Measurements from ENCODE around the gene COL5A1.
"Not testable (repeated sequence)": the region's sequence is repeated elsewhere in the genome, so short reads cannot be mapped to it uniquely, and the experiment has no call there.

COL5A1 gene

DNA sequence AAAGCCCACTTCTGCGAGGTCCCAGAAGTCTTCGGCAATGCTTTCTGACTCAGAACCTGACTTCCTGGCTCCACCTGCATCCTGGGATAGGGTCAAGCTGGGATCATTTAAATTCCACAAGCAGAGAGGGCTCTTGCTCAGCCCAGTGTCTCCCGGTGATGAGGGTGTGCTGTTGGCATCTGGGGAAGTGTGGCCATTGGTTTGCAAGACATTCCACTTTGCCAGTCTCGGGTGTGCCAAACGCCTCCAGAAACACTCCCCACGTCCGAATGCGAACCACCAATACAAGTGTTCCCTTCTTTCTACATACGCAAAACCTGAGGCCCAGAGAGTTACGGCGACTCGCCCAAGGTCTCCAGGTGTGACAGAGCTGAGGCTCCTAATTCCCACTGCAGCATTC, 195.9 kb downstream of the COL5A1 start:
- DNase-seq (ENCODE audit: low spot score), result no peak

DNA sequence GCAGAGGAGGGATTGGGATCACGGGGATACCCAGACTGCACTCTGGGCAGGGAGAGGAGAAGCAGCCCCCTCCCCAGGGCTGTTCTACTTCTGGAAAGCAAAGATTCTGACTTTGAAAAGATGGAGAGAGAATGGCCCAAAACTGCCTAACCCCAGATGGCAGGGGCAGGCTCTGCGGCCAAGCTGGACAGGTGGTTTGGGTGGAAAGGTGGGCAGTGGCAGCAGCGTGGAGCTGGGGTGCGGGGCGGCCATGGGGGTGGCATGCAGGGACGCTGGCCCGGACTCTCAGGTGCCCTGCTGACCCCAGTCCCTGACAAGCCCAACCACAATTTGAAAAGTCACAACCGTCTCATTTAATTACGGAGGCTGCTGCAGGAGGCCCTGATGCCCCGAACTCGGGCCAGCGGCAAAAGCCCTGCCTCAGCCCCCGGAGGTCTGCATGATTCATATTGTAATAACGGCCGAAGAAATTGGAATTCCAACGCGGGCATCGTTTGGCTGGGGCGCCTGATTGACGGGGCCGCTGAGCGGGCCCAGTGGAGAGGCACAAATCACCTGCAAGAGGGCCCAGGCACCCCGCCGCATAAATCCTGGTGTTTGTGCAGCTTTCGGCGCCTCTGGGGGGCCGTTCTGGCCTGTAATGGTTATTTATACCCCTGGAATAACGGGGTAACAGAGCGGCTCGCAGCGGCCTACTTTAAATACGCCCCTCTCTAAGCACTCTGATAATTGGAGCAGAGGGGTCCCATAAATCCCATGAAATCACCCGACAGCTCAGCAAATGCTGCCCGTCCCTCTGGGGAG, 197.2 kb downstream of the COL5A1 start:
- DNase-seq (ENCODE audit: low spot score), result no peak

GRCh38 chr9:134839455-134840125, 198.0 kb downstream of the COL5A1 start:
- no peak for DNase-seq (ENCODE audit: low spot score)

- no peak for DNase-seq (ENCODE audit: low spot score)
These were observed 198.9 kb downstream of the COL5A1 start for GRCh38 chr9:134840511-134840910.

DNA sequence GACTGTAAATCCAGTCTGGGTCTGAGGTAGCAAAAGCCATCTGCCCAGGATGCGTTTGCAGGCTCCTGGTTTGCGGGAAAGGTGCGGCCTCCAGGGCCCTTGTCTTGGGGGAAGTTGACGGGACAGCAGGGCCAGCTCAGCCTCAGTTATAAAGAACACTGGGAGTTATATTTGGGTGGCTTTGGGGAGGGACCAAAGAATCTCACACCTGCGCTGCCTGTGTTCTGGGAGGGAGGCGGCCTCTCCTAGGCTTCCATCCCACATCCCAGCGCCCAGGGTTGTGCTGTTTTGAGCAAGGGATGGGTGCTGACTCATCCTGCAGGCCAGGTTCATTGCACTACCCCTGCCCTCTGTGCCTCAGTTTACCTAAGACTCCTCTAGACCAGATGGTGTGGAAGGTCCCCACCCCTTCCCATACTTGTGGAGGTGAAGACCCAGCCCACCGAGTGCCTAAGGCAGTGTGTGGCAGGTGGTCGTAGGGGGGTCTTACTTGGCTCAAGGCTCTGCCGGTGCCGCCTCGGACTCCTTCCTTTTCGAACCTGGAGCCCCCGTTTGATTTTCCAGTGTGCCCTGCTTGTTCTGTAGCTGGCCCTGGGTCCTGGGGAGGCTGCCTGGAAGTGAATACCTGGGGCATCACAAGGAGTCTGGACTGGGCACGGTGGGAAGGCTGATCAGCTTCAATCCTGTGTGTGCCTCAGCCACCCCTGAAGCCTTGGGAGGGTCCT, 199.7 kb downstream of the COL5A1 start:
- no peak for DNase-seq (ENCODE audit: low spot score)

DNA sequence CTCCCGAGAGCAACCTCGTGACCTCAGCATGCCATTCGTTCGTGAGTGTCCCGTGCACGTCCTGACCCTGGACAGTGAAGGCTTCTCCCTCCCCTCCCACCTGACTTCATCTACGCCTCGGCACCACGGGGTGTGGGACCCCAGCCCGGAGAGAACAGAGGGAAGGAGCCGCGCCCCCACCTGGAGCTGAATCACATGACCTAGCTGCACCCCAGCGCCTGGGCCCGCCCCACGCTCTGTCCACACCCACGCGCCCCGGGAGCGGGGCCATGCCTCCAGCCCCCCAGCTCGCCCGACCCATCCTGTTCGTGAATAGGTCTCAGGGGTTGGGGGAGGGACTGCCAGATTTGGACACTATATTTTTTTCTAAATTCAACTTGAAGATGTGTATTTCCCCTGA, 200.7 kb downstream of the COL5A1 start:
- no peak for DNase-seq (ENCODE audit: low spot score)

DNA sequence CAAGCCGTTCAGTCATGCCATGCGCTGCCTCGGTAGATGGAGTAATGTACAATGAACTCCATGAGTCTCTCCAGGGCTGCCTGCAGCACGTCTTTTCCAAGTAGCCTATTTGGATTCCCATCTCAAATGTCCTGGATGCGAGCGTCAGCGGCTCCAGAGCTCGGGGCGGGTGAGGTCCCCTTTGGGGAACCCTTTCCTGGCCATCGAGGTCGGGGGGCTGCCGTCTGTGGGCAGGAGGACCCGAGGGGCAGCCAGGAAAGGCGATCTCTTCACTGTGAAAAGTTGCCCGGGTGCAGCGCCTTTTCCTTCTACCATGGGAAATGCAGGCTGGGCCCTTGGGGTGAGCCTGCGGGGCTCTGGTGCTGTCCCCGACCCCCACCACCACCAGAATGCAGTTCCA, 202.1 kb downstream of the COL5A1 start:
- DNase-seq (ENCODE audit: low spot score), result no peak

DNA sequence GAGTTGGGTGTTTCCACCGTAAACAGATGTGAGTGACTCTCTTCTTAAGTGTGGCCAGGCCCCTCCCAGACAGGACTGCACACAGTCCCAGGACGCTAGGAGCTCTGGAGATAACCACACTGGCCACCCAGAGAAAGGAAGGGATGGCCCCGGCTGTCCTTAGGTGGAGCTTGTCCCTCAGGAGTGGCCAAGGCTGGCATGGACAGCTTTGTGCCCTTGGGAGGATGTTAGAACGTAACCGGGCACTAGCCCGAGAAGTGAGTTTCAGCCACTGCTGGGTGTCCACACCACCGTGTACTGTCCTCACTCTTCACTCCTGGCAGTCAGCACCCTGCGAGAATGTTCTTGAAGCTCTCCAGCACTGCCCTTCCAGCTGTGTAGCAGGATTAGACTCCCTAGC, 203.2 kb downstream of the COL5A1 start:
- no peak for DNase-seq (ENCODE audit: low spot score)

DNA sequence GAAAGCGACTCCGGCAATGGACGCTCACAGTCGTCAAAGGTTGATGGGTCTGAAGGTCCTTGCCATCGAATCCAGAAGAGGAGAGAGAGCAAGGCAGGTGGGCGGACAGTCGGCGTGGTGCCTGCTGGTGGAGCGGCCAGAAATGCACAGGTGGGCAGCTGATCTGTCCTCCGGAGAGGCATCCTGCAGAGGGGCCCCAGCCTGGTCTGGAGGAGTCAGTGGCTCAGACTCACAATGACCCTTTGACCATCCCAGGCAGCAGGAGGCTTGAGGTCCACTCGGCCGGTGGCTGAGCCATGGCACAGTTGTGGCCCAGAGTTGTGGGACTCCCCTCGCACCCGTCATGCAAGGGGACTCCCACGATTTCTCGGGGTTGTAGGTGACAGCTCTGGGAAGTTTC, 204.6 kb downstream of the COL5A1 start:
- no peak for DNase-seq (ENCODE audit: low spot score)

GRCh38 chr9:134846699-134847098, 205.1 kb downstream of the COL5A1 start:
- no peak for DNase-seq (ENCODE audit: low spot score)

DNA sequence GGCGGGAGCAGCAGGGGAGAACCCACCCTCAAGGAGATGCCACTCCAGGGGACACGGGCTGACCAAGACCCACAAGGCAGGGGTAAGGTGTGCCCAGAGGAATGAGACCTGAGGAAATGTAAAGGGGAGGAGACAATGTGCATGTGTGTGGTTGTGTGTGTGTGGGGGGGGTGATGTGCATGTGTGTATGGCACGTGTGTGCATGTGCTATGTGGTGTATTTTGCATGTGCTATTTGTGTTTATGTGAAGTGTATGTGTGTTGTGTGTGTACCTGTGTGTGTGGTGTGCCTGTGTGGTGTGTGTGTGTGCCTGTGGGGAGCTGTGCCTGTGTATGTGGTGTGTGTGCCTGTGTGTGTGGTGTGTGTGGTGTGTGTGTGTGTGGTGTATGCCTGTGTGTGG, 205.5 kb downstream of the COL5A1 start:
- no peak for DNase-seq (ENCODE audit: low spot score)

- DNase-seq (ENCODE audit: low spot score), result no peak
These were observed 206.3 kb downstream of the COL5A1 start for GRCh38 chr9:134847752-134848432.

DNA sequence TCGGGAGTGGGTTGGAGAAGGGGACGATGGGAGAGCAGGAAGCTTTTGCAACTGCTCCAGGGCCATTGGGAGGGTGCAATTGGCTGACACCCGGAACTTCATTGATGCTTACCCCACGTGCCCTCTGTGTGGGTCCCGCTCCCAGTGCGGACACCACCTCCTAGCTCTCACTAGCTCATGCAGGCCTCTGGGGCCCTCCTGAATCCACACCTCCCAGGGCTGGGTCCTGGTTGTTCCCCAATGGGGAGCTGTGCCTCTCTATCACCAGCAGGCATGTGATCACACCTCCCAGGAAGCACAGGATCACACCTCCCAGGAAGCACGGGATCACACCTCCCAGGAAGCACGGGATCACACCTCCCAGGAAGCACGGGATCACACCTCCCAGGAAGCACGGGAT, 206.9 kb downstream of the COL5A1 start:
- DNase-seq (ENCODE audit: low spot score), result no peak

GRCh38 chr9:134850611-134851010, 209.0 kb downstream of the COL5A1 start:
- DNase-seq (ENCODE audit: low spot score), result no peak

DNA sequence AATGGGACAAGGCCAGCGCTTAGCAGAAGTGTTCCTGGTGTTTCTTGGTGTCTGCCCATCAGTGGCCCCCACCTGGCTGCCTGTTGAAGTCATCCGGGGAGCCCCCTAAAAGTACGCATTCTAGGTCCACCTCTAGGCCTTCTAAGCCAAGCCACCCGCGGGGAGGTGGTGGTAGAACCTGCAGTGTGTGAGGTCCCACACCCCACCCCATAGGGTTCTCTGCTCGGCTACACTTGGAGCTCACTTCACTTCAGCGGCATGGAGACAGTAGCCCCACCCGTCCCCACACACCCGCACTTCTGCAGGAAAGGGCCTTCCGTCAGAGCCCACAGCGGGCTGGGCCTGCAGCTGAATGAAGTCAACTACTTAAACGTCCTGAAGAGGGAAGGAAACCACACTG, 209.4 kb downstream of the COL5A1 start:
- no peak for DNase-seq (ENCODE audit: low spot score)

GRCh38 chr9:134852906-134853654, 211.5 kb downstream of the COL5A1 start:
- no peak for DNase-seq (ENCODE audit: low spot score)

GRCh38 chr9:134853893-134854292, 212.3 kb downstream of the COL5A1 start:
- no peak for DNase-seq (ENCODE audit: low spot score)

DNA sequence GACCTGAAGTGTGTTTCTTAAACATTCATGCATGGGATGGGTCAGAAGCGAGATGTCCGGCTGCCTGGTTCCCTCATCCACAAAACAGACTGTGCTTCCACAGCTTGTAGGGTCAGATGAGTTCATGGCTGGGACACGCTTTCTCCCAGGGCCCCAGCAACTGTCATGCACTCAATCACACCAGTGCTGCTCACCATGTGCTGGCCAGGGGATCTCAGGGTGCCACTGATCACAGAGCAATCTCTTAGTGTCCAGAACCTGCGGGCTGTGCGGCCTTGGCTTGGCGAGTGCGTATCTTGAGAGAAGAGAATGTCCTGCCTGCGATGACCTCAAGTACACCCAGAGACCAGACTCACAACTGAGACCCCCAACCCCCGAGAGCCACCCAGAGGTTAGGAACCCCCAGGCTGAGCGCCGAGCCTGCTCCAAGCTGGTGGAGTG, 213.0 kb downstream of the COL5A1 start:
- DNase-seq (ENCODE audit: low spot score), result no peak

- DNase-seq (ENCODE audit: low spot score), result no peak
These were observed 213.8 kb downstream of the COL5A1 start for GRCh38 chr9:134855231-134855899.

- DNase-seq (ENCODE audit: low spot score), result no peak
These were observed 214.3 kb downstream of the COL5A1 start for GRCh38 chr9:134855900-134856377.

DNA sequence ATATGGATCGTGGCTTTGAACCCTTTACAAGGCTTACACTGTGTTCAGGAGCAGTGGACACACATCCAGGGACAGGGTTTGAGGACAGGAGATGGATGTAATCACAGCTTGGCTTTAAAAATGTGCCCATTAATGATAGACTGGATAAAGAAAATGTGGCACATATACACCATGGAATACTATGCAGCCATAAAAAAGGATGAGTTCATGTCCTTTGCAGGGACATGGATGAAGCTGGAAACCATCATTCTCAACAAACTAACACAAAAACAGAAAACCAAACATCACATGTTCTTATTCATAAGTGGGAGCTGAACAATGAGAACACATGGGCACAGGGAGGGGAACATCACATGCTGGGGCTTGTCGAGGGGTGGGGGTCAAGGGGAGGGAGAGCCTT, 215.8 kb downstream of the COL5A1 start:
- not testable (repeated sequence) for DNase-seq (ENCODE audit: low spot score)
